Fibroblast of skin of scalp (primary cell): ENCODE results near the gene CH25H.
"Not testable (repeated sequence)": the region's sequence is repeated elsewhere in the genome, so short reads cannot be mapped to it uniquely, and the experiment has no call there.

Experiments
- DNase-seq: peaks from one replicate; pipeline ENCODE4 v3.0.0-alpha.2; 2013

Gene CH25H

GRCh38 chr10:89197473-89197872 is 9.6 kb downstream of the CH25H start:
- no peak for DNase-seq

- not testable (repeated sequence) for DNase-seq
Observed at GRCh38 chr10:89191301-89191700, 15.8 kb downstream of the CH25H start.

GRCh38 chr10:89189211-89189734 is 17.8 kb downstream of the CH25H start:
- no peak for DNase-seq

- DNase-seq, result no peak
Observed at GRCh38 chr10:89185658-89186057, 21.5 kb downstream of the CH25H start.

GRCh38 chr10:89184638-89185037 is 22.5 kb downstream of the CH25H start:
- no peak for DNase-seq

GRCh38 chr10:89183571-89183970 is 23.5 kb downstream of the CH25H start:
- peak; percentile 56 for DNase-seq

GRCh38 chr10:89182894-89183293 is 24.2 kb downstream of the CH25H start:
- DNase-seq, result no peak

- DNase-seq, result peak; percentile 46
Observed at GRCh38 chr10:89175816-89176215, 31.3 kb downstream of the CH25H start.

GRCh38 chr10:89173075-89173474 is 34.0 kb downstream of the CH25H start:
- DNase-seq, result no peak

- peak; percentile 69 for DNase-seq
Observed at GRCh38 chr10:89171996-89172395, 35.1 kb downstream of the CH25H start.

- peak; percentile 44 for DNase-seq
Observed at GRCh38 chr10:89171263-89171872, 35.7 kb downstream of the CH25H start.

- DNase-seq, result not testable (repeated sequence)
Observed at GRCh38 chr10:89168354-89168900, 38.7 kb downstream of the CH25H start.

- DNase-seq, result no peak
Observed at GRCh38 chr10:89167915-89168314, 39.2 kb downstream of the CH25H start.

GRCh38 chr10:89165923-89166322 is 41.2 kb downstream of the CH25H start:
- DNase-seq, result no peak

- DNase-seq, result no peak
Observed at GRCh38 chr10:89164920-89165319, 42.2 kb downstream of the CH25H start.

GRCh38 chr10:89164080-89164479 is 43.0 kb downstream of the CH25H start:
- no peak for DNase-seq

- no peak for DNase-seq
Observed at GRCh38 chr10:89163265-89163995, 43.7 kb downstream of the CH25H start.

GRCh38 chr10:89162596-89162995 is 44.5 kb downstream of the CH25H start:
- no peak for DNase-seq

- DNase-seq, result no peak
Observed at GRCh38 chr10:89160339-89160738, 46.8 kb downstream of the CH25H start.

- peak; percentile 61 for DNase-seq
Observed at GRCh38 chr10:89159761-89160160, 47.4 kb downstream of the CH25H start.

- DNase-seq, result no peak
Observed at GRCh38 chr10:89159316-89159715, 47.8 kb downstream of the CH25H start.

GRCh38 chr10:89158446-89158845 is 48.7 kb downstream of the CH25H start:
- DNase-seq, result peak; percentile 86

GRCh38 chr10:89156161-89156835 is 50.8 kb downstream of the CH25H start:
- no peak for DNase-seq
